ENCODE results near the gene PALLD.

Gene PALLD

GRCh38 chr4:168534535-168534934, 37.7 kb downstream of the PALLD start:
- Histone ChIP-seq H3K27ac (ENCODE audit: low read length) (no peak overlapping the region), H2AFZ (ENCODE audit: low read depth, low read length) (no peak overlapping the region), H3K27me3 (ENCODE audit: insufficient read depth, low read length, poor library complexity) (peaks cover 4% of the 10 kb centered on the region), H3K4me1 (ENCODE audit: insufficient read depth, low read length) (no peaks in the 10 kb centered on the region), H3K9me3 (ENCODE audit: insufficient read depth, low read length, severe bottlenecking) (no peaks in the 10 kb centered on the region), H3K4me3 (ENCODE audit: low read depth in 1 of 2, low read length in 2 of 2) (no peak overlapping the region), H3K36me3 (ENCODE audit: insufficient read depth, low read length) (no peaks in the 10 kb centered on the region), H3K79me2 (ENCODE audit: insufficient read depth, low read length) (no peaks in the 10 kb centered on the region), H3K4me2 (ENCODE audit: insufficient read depth, low read length) (no peak overlapping the region), H4K20me1 (ENCODE audit: insufficient read depth, low read length) (no peaks in the 10 kb centered on the region), H3K9ac (ENCODE audit: low read depth, low read length) (no peak overlapping the region)
- no peak for DNase-seq
- TF ChIP-seq EZH2 (IDR thresholded peaks at IDR 0.05; ENCODE audit: borderline replicate concordance, low read depth, low read length, severe bottlenecking) (no peak), CTCF (IDR thresholded peaks at IDR 0.05; ENCODE audit: borderline replicate concordance, extremely low read depth, low read length, poor library complexity, severe bottlenecking) (no peak)
- ATAC-seq (ENCODE audit: insufficient read depth, low read depth): no peak

GRCh38 chr4:168535689-168536088, 38.8 kb downstream of the PALLD start:
- H3K36me3 ChIP-seq (ENCODE audit: insufficient read depth, low read length): no peaks in the 10 kb centered on the region
- no peak overlapping the region for H2AFZ ChIP-seq (ENCODE audit: low read depth, low read length)
- H3K9me3 ChIP-seq (ENCODE audit: insufficient read depth, low read length, severe bottlenecking): no peaks in the 10 kb centered on the region
- H3K9ac ChIP-seq (ENCODE audit: low read depth, low read length): no peak overlapping the region
- no peak overlapping the region for H3K4me2 ChIP-seq (ENCODE audit: insufficient read depth, low read length)
- TF ChIP-seq EZH2 (IDR thresholded peaks at IDR 0.05; ENCODE audit: borderline replicate concordance, low read depth, low read length, severe bottlenecking): no peak
- TF ChIP-seq CTCF (IDR thresholded peaks at IDR 0.05; ENCODE audit: borderline replicate concordance, extremely low read depth, low read length, poor library complexity, severe bottlenecking): no peak
- DNase-seq: no peak
- H3K4me3 ChIP-seq (ENCODE audit: low read depth in 1 of 2, low read length in 2 of 2): no peak overlapping the region
- no peaks in the 10 kb centered on the region for H3K79me2 ChIP-seq (ENCODE audit: insufficient read depth, low read length)
- no peak for ATAC-seq (ENCODE audit: insufficient read depth, low read depth)
- no peak overlapping the region for H3K27ac ChIP-seq (ENCODE audit: low read length)
- no peaks in the 10 kb centered on the region for H4K20me1 ChIP-seq (ENCODE audit: insufficient read depth, low read length)
- H3K4me1 ChIP-seq (ENCODE audit: insufficient read depth, low read length): no peaks in the 10 kb centered on the region
- H3K27me3 ChIP-seq (ENCODE audit: insufficient read depth, low read length, poor library complexity): peaks cover 4% of the 10 kb centered on the region

GRCh38 chr4:168536448-168536847, 39.6 kb downstream of the PALLD start:
- H3K36me3 ChIP-seq (ENCODE audit: insufficient read depth, low read length): no peaks in the 10 kb centered on the region
- TF ChIP-seq CTCF (IDR thresholded peaks at IDR 0.05; ENCODE audit: borderline replicate concordance, extremely low read depth, low read length, poor library complexity, severe bottlenecking): no peak
- TF ChIP-seq EZH2 (IDR thresholded peaks at IDR 0.05; ENCODE audit: borderline replicate concordance, low read depth, low read length, severe bottlenecking): no peak
- no peaks in the 10 kb centered on the region for H3K79me2 ChIP-seq (ENCODE audit: insufficient read depth, low read length)
- H3K27me3 ChIP-seq (ENCODE audit: insufficient read depth, low read length, poor library complexity): peaks cover 4% of the 10 kb centered on the region
- no peak overlapping the region for H3K9ac ChIP-seq (ENCODE audit: low read depth, low read length)
- DNase-seq: no peak
- H3K27ac ChIP-seq (ENCODE audit: low read length): no peak overlapping the region
- H2AFZ ChIP-seq (ENCODE audit: low read depth, low read length): no peak overlapping the region
- no peak overlapping the region for H3K4me3 ChIP-seq (ENCODE audit: low read depth in 1 of 2, low read length in 2 of 2)
- H3K9me3 ChIP-seq (ENCODE audit: insufficient read depth, low read length, severe bottlenecking): no peaks in the 10 kb centered on the region
- no peaks in the 10 kb centered on the region for H3K4me1 ChIP-seq (ENCODE audit: insufficient read depth, low read length)
- H3K4me2 ChIP-seq (ENCODE audit: insufficient read depth, low read length): no peak overlapping the region
- no peak for ATAC-seq (ENCODE audit: insufficient read depth, low read depth)
- H4K20me1 ChIP-seq (ENCODE audit: insufficient read depth, low read length): no peaks in the 10 kb centered on the region

- DNase-seq (no peak), ATAC-seq (ENCODE audit: insufficient read depth, low read depth) (no peak)
- Histone ChIP-seq H3K4me1 (ENCODE audit: insufficient read depth, low read length) (no peaks in the 10 kb centered on the region), H3K27me3 (ENCODE audit: insufficient read depth, low read length, poor library complexity) (peaks cover 4% of the 10 kb centered on the region), H3K4me2 (ENCODE audit: insufficient read depth, low read length) (no peak overlapping the region), H3K9me3 (ENCODE audit: insufficient read depth, low read length, severe bottlenecking) (no peaks in the 10 kb centered on the region), H3K36me3 (ENCODE audit: insufficient read depth, low read length) (no peaks in the 10 kb centered on the region), H3K9ac (ENCODE audit: low read depth, low read length) (no peak overlapping the region), H3K79me2 (ENCODE audit: insufficient read depth, low read length) (no peaks in the 10 kb centered on the region), H4K20me1 (ENCODE audit: insufficient read depth, low read length) (no peaks in the 10 kb centered on the region), H3K4me3 (ENCODE audit: low read depth in 1 of 2, low read length in 2 of 2) (no peak overlapping the region), H3K27ac (ENCODE audit: low read length) (no peak overlapping the region), H2AFZ (ENCODE audit: low read depth, low read length) (no peak overlapping the region)
- TF ChIP-seq CTCF (IDR thresholded peaks at IDR 0.05; ENCODE audit: borderline replicate concordance, extremely low read depth, low read length, poor library complexity, severe bottlenecking) (no peak), EZH2 (IDR thresholded peaks at IDR 0.05; ENCODE audit: borderline replicate concordance, low read depth, low read length, severe bottlenecking) (no peak)
Observed at GRCh38 chr4:168537086-168537485, 40.2 kb downstream of the PALLD start.
